Gastroesophageal sphincter (tissue), 3 donors: ENCODE data around the gene ZFYVE28.

Source experiments
- POLR2A ChIP-seq, 2 donors: fragments of 450-650 bp; IDR thresholded peaks; one replicate each; pipeline ENCODE4 v1.6.1; 2017; ENCODE audit warnings: antibody characterized with exemption in 2 of 2, mild to moderate bottlenecking in 2 of 2, moderate library complexity in 1 of 2
- POLR2AphosphoS5 ChIP-seq: sonication (generic); formaldehyde crosslinking; IDR thresholded peaks from one replicate; pipeline ENCODE4 v1.6.1; 2017; ENCODE audit warnings: antibody characterized with exemption
- TF ChIP-seq, protein P1 (sequence below), 4 experiments: fragments of 200-600 bp in 2 of 4; fragments of 450-650 bp in 2 of 4; sonication (generic) in 1 of 4; IDR thresholded peaks; one replicate each; pipeline ENCODE4 v1.5.1; 2017 to 2019; ENCODE audit warnings: antibody characterized with exemption in 4 of 4, mild to moderate bottlenecking in 2 of 4, moderate library complexity in 2 of 4

DNA sequence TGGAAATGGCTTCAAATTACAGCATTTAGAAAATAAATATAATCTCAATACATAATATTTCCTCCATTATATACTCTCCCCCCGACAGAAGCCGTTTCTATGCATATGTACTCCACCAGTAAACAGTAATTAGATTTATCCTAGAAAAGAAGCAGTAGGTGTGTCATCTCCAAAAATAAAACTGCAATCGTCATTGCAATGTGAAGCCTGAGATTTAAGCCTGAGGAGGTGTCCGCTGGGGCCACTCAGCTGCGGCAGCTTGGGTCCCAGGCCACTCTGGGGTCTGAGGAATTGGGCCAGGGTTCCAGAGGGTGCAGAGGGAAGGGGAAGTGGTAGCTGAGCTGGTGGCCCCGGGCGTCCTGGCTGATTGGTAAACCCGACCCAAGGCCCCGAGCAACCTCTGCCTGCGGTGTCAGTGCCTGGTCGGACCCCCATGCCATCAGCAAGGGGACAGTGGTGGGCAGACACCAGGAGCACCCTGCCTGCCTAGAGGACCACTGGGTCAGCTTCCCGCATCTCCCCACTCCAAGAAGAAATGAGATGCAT, 148.8 kb downstream of the ZFYVE28 start:
- TF ChIP-seq POLR2A (IDR thresholded peaks at IDR 0.05) (no peak), POLR2AphosphoS5 (no peak)
- TF ChIP-seq, protein P1, sequence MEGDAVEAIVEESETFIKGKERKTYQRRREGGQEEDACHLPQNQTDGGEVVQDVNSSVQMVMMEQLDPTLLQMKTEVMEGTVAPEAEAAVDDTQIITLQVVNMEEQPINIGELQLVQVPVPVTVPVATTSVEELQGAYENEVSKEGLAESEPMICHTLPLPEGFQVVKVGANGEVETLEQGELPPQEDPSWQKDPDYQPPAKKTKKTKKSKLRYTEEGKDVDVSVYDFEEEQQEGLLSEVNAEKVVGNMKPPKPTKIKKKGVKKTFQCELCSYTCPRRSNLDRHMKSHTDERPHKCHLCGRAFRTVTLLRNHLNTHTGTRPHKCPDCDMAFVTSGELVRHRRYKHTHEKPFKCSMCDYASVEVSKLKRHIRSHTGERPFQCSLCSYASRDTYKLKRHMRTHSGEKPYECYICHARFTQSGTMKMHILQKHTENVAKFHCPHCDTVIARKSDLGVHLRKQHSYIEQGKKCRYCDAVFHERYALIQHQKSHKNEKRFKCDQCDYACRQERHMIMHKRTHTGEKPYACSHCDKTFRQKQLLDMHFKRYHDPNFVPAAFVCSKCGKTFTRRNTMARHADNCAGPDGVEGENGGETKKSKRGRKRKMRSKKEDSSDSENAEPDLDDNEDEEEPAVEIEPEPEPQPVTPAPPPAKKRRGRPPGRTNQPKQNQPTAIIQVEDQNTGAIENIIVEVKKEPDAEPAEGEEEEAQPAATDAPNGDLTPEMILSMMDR (IDR thresholded peaks at IDR 0.05), result no peak
